ENCODE data around the gene AAGAB.

AAGAB gene, protein sequence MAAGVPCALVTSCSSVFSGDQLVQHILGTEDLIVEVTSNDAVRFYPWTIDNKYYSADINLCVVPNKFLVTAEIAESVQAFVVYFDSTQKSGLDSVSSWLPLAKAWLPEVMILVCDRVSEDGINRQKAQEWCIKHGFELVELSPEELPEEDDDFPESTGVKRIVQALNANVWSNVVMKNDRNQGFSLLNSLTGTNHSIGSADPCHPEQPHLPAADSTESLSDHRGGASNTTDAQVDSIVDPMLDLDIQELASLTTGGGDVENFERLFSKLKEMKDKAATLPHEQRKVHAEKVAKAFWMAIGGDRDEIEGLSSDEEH

DNA sequence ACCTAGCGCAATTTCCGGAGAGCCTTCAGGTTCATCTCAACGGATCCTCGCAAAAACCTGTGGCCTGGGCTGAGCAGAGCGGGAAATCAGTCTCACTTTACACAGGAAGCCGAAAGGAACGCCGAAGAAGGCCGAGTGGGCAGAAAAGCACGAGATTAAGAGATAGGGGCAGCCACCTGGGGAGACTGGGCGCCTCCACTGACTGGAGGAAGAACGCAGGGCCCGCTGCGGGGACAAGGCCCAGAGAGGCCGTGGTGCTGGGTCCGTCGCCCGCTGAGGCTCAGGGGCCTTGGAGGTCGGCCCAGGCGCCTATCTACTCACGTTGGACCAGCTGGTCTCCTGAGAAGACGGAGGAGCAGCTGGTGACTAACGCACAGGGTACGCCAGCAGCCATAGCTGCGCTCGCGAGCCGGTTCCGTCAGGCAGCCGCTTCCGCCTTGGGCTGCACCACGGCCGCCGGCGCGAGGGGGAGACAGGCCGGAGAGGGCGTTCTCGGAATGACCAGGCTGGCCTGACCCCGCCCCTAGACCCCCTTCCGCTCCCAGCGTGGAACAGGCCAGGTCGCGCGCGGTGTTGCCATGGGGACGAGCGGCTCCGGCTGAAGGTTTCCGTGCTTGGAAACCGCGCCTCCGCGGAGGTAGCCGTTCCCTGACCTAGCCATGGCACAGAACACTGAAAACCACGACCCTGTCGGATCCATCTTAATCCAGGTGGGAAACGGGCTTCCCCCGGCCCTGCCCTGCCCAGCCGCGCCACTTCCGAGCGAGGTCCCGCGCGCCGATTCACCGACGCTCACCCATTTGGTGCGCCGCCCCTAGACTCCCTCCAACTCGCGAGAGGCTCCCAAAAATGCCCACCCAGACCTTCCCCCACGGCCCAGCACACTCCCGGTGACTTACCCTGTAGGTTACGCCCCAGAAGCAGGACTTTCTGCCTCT is at the start of gene AAGAB, which contains the start of gene IQCH:
TSS of gene AAGAB (minus strand) at position 424 of the 938 bp plus-strand sequence. CDS start at position 394, 30 bp downstream.
TSS of gene IQCH (plus strand) at position 549 of the 938 bp plus-strand sequence. CDS start at position 660, 111 bp downstream.
- peak within 1 kb of the TSS; percentile 84 for H3K4me3 ChIP-seq (ENCODE audit: low read depth, low read length)
- H3K9me3 ChIP-seq (ENCODE audit: severe bottlenecking) = no peaks in the 10 kb centered on the region
- H3K27me3 ChIP-seq (ENCODE audit: insufficient read depth, low read depth, severe bottlenecking) = no peaks in the 10 kb centered on the region
- TF ChIP-seq, protein P1, sequence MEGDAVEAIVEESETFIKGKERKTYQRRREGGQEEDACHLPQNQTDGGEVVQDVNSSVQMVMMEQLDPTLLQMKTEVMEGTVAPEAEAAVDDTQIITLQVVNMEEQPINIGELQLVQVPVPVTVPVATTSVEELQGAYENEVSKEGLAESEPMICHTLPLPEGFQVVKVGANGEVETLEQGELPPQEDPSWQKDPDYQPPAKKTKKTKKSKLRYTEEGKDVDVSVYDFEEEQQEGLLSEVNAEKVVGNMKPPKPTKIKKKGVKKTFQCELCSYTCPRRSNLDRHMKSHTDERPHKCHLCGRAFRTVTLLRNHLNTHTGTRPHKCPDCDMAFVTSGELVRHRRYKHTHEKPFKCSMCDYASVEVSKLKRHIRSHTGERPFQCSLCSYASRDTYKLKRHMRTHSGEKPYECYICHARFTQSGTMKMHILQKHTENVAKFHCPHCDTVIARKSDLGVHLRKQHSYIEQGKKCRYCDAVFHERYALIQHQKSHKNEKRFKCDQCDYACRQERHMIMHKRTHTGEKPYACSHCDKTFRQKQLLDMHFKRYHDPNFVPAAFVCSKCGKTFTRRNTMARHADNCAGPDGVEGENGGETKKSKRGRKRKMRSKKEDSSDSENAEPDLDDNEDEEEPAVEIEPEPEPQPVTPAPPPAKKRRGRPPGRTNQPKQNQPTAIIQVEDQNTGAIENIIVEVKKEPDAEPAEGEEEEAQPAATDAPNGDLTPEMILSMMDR (IDR thresholded peaks at IDR 0.05; ENCODE audit: low read depth, low read length) = no peak
- H3K36me3 ChIP-seq = peaks cover 7% of the 10 kb centered on the region; the same call in 1 of the 2 replicates
- H3K27ac ChIP-seq = peak within 1 kb of the TSS; percentile 93
- DNase-seq = peak; percentile 98

DNA sequence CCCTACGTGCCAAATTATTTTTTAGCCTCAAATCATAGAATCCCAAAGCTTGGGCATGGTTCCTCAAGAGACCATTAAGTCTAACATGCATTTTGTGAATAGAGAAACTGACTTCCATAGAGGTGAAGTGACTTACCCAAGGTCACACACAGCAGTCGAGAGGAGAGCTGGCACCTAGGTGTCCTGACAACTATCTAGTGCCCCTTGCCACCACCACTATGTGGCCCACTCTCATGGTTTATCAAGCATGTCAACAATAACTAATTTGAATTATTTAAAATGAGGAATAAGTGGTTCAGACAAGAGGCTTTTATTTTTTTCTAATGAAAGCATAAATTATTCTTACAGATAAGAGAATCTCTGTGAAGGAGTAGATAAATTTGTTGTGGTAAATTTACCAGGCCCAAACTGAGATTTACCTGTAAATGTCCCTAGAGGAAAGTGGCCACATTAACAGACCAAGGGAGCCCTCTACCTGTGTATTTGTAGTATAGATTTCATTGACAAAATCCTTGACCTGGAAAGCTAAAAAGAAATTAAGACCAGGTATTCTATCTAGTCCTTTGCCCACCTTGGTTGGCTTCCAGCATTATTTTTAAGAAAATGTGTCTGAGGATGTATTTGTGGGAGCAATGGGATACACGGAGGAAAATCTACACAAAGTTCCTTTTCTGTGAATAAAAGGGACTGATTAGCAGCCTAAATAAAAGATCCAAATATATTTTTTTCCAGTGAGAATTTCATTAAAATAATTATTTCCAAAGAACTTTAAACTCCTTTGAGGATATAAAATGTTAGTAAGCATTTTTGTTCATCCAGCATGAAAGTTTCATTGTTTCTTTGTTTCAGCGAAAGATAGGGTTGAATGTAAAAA is 49.3 kb upstream of the AAGAB start:
- DNase-seq = no peak
- Histone ChIP-seq H3K36me3 (no peaks in the 10 kb centered on the region), H3K9me3 (ENCODE audit: severe bottlenecking) (no peaks in the 10 kb centered on the region), H3K4me3 (ENCODE audit: low read depth, low read length) (no peak overlapping the region), H3K27me3 (ENCODE audit: insufficient read depth, low read depth, severe bottlenecking) (no peaks in the 10 kb centered on the region), H3K27ac (no peak overlapping the region)
- TF ChIP-seq, protein P1 (IDR thresholded peaks at IDR 0.05; ENCODE audit: low read depth, low read length) = no peak

DNA sequence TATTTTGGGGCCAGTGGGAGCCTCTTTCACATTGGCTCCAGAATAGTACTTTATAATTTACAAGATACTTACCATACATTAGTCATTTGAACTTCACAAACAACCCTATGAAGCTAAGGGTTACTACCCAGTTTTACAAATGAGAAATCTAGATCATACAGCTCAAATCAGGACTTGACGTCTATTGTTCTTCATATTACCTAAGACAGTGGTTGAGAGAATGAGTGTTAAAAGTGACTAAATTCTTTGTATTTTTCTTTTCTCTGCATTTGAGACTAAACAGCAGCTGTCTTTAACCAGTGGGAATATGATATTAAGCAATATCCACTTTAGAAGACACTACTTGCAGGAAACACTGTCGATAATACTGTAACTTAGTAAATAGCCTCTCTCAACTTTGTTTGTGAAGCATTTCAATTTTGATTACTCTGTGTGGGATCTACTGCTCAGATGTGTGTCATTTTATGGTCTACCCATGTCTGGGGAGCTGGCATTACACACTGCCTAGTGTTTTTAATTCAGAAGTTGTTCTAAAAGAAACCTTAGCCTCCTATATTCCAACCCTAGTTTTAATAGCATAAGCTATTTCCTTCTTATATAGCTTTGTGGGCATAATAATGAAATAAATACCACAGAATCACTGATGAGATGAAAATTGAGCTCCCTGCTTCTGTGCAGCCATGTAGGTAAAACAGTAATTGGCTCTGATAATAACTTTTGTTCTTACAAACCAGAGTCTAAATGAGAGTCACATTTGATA is 46.0 kb upstream of the AAGAB start:
- no peak for DNase-seq
- no peak overlapping the region for H3K4me3 ChIP-seq (ENCODE audit: low read depth, low read length)
- H3K36me3 ChIP-seq = no peaks in the 10 kb centered on the region
- H3K27me3 ChIP-seq (ENCODE audit: insufficient read depth, low read depth, severe bottlenecking) = no peaks in the 10 kb centered on the region
- TF ChIP-seq, protein P1 (IDR thresholded peaks at IDR 0.05; ENCODE audit: low read depth, low read length) = no peak
- no peaks in the 10 kb centered on the region for H3K9me3 ChIP-seq (ENCODE audit: severe bottlenecking)
- no peak overlapping the region for H3K27ac ChIP-seq

DNA sequence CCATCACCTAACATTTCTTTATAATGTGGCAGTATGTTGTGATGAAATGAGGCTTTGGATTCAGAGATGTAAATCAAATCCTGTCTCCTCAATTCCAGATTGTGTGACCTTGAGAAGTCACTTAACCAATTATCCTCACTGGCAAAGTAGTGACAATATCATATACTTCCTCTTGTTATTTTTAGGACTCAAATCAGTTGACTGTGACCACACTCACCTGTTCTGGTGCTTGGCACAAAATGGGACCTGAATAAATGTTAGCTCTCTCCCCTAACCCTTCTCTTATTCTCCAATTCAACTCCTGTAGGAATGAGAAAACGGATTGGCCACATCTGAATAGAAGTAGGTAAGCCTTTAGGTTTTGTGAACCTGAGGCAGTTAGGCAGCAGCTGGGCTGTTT is 42.2 kb upstream of the AAGAB start:
- Histone ChIP-seq H3K36me3 (no peaks in the 10 kb centered on the region), H3K27ac (no peak overlapping the region), H3K9me3 (ENCODE audit: severe bottlenecking) (no peaks in the 10 kb centered on the region), H3K4me3 (ENCODE audit: low read depth, low read length) (no peak overlapping the region), H3K27me3 (ENCODE audit: insufficient read depth, low read depth, severe bottlenecking) (no peaks in the 10 kb centered on the region)
- DNase-seq = no peak
- TF ChIP-seq, protein P1 (IDR thresholded peaks at IDR 0.05; ENCODE audit: low read depth, low read length) = no peak

DNA sequence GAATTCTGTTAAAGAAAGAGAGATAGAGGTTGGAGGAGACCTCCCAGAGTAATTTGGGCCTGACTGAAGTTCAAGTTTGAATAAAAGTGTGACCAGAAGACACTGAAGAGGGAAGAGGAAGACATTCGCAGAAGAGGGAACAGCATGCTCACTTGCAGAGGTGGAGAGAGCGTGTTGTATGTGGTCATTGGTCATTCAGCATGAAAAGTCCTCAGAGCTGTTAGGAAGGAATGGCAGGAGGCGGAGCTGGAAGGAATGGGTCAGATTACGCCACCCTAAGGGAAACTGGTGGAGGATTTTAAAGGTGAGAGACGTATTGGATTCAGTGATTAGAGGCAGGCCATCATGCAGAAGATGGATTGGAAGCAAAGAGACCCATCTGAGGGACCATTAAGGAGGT is 41.7 kb upstream of the AAGAB start:
- H3K27ac ChIP-seq = no peak overlapping the region
- H3K36me3 ChIP-seq = no peaks in the 10 kb centered on the region
- TF ChIP-seq, protein P1 (IDR thresholded peaks at IDR 0.05; ENCODE audit: low read depth, low read length) = no peak
- DNase-seq = no peak
- no peak overlapping the region for H3K4me3 ChIP-seq (ENCODE audit: low read depth, low read length)
- no peaks in the 10 kb centered on the region for H3K27me3 ChIP-seq (ENCODE audit: insufficient read depth, low read depth, severe bottlenecking)
- no peaks in the 10 kb centered on the region for H3K9me3 ChIP-seq (ENCODE audit: severe bottlenecking)
